DND-41 (cell line): ENCODE data around the gene MOBP.
"Not testable (repeated sequence)": the region's sequence is repeated elsewhere in the genome, so short reads cannot be mapped to it uniquely, and the experiment has no call there.

Experiments
- EZH2 ChIP-seq: IDR thresholded peaks from 3 replicates; pipeline ENCODE4 v1.6.1; 2012; ENCODE audit warnings: borderline replicate concordance, low read depth, mild to moderate bottlenecking, moderate library complexity, low read length, inconsistent platforms; ENCODE audit not compliant: severe bottlenecking
- TF ChIP-seq, protein P1 (sequence below): IDR thresholded peaks from 2 replicates; pipeline ENCODE4 v1.5.1; 2012; ENCODE audit warnings: borderline replicate concordance, low read length, moderate library complexity, mild to moderate bottlenecking; ENCODE audit not compliant: poor library complexity, severe bottlenecking; ENCODE audit errors: extremely low read depth

DNA sequence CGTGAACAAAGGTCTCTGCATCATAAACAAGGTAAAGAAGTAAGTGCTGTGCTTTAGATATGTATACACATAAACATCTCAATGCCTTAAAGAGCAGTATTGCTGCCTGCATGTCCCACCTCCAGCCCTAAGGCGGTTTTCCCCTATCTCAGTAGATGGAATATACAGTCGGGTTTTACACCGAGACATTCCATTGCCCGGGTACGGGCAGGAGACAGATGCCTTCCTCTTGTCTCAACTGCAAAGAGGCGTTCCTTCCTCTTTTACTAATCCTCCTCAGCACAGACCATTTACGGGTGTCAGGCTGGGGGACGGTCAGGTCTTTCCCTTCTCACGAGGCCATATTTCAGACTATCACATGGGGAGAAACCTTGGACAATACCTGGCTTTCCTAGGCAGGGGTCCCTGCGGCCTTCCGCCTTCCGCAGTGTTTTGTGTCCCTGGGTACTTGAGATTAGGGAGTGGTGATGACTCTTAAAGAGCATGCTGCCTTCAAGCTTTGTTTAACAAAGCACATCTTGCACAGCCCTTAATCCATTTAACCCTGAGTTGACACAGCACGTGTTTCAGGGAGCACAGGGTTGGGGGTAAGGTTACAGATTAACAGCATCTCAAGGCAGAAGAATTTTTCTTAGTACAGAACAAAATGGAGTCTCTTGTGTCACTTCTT, 48.8 kb upstream of the MOBP start:
- TF ChIP-seq EZH2, result not testable (repeated sequence)
- TF ChIP-seq, protein P1, sequence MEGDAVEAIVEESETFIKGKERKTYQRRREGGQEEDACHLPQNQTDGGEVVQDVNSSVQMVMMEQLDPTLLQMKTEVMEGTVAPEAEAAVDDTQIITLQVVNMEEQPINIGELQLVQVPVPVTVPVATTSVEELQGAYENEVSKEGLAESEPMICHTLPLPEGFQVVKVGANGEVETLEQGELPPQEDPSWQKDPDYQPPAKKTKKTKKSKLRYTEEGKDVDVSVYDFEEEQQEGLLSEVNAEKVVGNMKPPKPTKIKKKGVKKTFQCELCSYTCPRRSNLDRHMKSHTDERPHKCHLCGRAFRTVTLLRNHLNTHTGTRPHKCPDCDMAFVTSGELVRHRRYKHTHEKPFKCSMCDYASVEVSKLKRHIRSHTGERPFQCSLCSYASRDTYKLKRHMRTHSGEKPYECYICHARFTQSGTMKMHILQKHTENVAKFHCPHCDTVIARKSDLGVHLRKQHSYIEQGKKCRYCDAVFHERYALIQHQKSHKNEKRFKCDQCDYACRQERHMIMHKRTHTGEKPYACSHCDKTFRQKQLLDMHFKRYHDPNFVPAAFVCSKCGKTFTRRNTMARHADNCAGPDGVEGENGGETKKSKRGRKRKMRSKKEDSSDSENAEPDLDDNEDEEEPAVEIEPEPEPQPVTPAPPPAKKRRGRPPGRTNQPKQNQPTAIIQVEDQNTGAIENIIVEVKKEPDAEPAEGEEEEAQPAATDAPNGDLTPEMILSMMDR, result not testable (repeated sequence)
